K562 (cell line): ENCODE measurements around the gene SLC44A2. TPM values are rescaled to one million over a fixed set of nuclear protein-coding genes. Genes with fewer than 3 reads are reported as not detected.
A peak's percentile ranks its signal among the peaks of the same experiment; 100 is the strongest.

Experiments
- CEBPG ChIP-seq, 3 experiments: fragments of 200-800 bp in 1 of 3; sonication (Bioruptor generic) in 1 of 3; sonication (generic) in 1 of 3; formaldehyde crosslinking in 1 of 3; IDR thresholded peaks in 2 of 3; conservative IDR thresholded peaks in 1 of 3; 2 replicates each; pipeline versions ENCODE4 v1.6.1 to v1.8.0; 2016 to 2022; ENCODE audit warnings: missing compliant biosample characterization in 2 of 3, missing genetic modification characterization in 2 of 3, mild to moderate bottlenecking in 1 of 3, missing genetic modification reagents in 1 of 3
- CHD4 ChIP-seq: fragments of 200-600 bp; sonication (generic); IDR thresholded peaks from 3 replicates; pipeline ENCODE4 v1.6.1; 2012; ENCODE audit warnings: low read depth, mild to moderate bottlenecking, mixed read lengths, low read length, inconsistent platforms; ENCODE audit not compliant: insufficient read depth, insufficient replicate concordance, poor library complexity, severe bottlenecking
- MYC ChIP-seq, 2 experiments: fragments of 250-450 bp in 1 of 2; sonication (Bioruptor Pico) in 1 of 2; IDR thresholded peaks; 2 replicates each; pipeline versions ENCODE4 v1.5.1 to v1.6.1; 2012 to 2021; ENCODE audit warnings: low read depth in 2 of 2, borderline replicate concordance in 1 of 2, improper control_type of control experiment in 1 of 2, low read length in 1 of 2, mild to moderate bottlenecking in 1 of 2, moderate library complexity in 1 of 2
- PBX2 ChIP-seq, 2 experiments: IDR thresholded peaks in 1 of 2; conservative IDR thresholded peaks in 1 of 2; 2 replicates each; pipeline ENCODE4 v1.6.1; 2016; ENCODE audit warnings: low read depth in 2 of 2, mild to moderate bottlenecking in 1 of 2, missing compliant biosample characterization in 1 of 2, missing genetic modification characterization in 1 of 2, moderate library complexity in 1 of 2
- POLR2B ChIP-seq: fragments of 450-650 bp; IDR thresholded peaks from 2 replicates; pipeline ENCODE4 v1.6.1; 2018; ENCODE audit warnings: low read depth; ENCODE audit not compliant: partially characterized antibody
- TRIM28 ChIP-seq: fragments of 450-650 bp; IDR thresholded peaks from 2 replicates; pipeline ENCODE4 v1.6.1; 2017
- USF1 ChIP-seq: sonication (generic); formaldehyde crosslinking; IDR thresholded peaks from 2 replicates; pipeline ENCODE4 v1.9.0; 2022; ENCODE audit warnings: mild to moderate bottlenecking, missing genetic modification reagents
- ZBTB40 ChIP-seq, 2 experiments: fragments of 450-650 bp in 1 of 2; sonication (generic) in 1 of 2; formaldehyde crosslinking in 1 of 2; IDR thresholded peaks; 2 replicates each; pipeline versions ENCODE4 v1.7.1 to v1.9.0; 2016 to 2022; ENCODE audit warnings: inconsistent platforms in 1 of 2, mild to moderate bottlenecking in 1 of 2, missing genetic modification reagents in 1 of 2
- ZNF507 ChIP-seq: conservative IDR thresholded peaks from 2 replicates; pipeline ENCODE4 v1.6.1; 2017; ENCODE audit warnings: missing genetic modification characterization, missing compliant biosample characterization
- polyA plus RNA-seq, 8 experiments: library from polyadenylated mRNA; depleted of rRNA in 4 of 8; stranded (reverse) in 5 of 8; unstranded in 3 of 8; fragments of >200 nt; fragmentation: Nextera tagmentation in 2 of 8; fragmentation: Illumina TruSeq in 1 of 8; extraction: Ambion mirVana in 2 of 8; extraction: Trizol in 1 of 8; gene quantifications; 2 replicates each; pipeline versions ENCODE4 v1.2.1 to v1.2.3, GENCODE V29; 2011 to 2014; ENCODE audit warnings: inconsistent platforms in 1 of 8, missing spikeins in 1 of 8
- total RNA-seq, 7 experiments: library from RNA; depleted of rRNA in 6 of 7; stranded (reverse); fragments of >200 nt in 6 of 7; fragmentation: Illumina TruSeq in 2 of 7; extraction: Trizol in 2 of 7; gene quantifications; 2 replicates each; pipeline versions ENCODE4 v1.2.1 to v1.2.3, GENCODE V29; 2011 to 2021; ENCODE audit warnings: low replicate concordance in 1 of 7

The SLC44A2 gene
- total and polyA plus RNA-seq, 9 of the 15 experiments (the other 6 are each of a cell fraction or from before 2014, with no cell fraction given), result 1.1 to 34.2 (median 8.1) TPM

DNA sequence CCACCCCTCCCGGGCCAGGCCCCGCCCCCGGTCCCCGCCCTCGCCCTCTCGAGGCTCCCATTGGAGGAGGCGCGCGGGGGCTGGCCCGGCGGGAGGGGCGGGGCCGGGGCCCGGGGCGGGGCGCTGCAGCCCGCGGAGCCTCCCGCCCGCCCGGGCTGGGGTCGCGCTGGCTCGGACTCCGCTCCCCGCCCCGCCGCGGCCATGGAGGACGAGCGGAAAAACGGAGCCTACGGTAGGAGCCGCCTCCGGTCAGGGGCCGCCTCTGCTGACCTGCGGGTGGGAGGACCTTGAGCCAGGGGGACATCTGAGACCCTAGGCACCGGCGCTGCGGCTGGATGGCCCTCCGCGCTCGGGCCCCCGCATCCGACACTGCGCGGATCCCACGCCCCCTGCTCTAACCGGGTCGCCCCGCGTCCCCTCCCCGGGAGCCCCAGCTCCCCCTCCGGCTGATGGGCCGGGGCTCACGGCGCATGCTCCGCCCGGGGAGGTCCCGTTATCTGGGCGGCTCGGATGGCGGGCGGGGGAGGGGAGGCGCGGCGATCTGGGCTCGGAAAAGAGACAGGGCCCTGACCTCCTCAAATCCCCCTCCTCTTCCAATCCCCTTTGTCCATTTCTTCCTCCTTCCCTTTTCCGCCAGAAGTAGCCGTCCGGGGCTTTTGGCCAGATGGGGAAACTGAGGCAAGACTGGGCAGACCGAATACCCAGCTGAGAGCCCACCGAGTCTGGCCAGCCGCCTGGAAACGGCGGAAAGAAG lies 22.8 kb upstream of the SLC44A2 start (continued):
- TF ChIP-seq POLR2B, result peak; percentile 32
- 0 out of 2 replicates have a peak, but pooled peaks have one; percentile 52 for TF ChIP-seq ZBTB40 (IDR thresholded peaks at IDR 0.05)
- no peak for TF ChIP-seq ZBTB40 (CRISPR knock-in tag; IDR thresholded peaks at IDR 0.05)
- TF ChIP-seq MYC (IDR thresholded peaks at IDR 0.05; ENCODE audit: low read depth, low read length), result peak; percentile 12; the same call in 1 of the 2 replicates
- TF ChIP-seq MYC (CRISPR knock-in tag; IDR thresholded peaks at IDR 0.05; ENCODE audit: borderline replicate concordance, low read depth), result no peak
- no peak for TF ChIP-seq PBX2 (CRISPR knock-in tag; IDR thresholded peaks at IDR 0.05; ENCODE audit: low read depth)
- no peak for TF ChIP-seq PBX2 (tag; conservative IDR thresholded peaks at IDR 0.05; ENCODE audit: low read depth)
- no peak for TF ChIP-seq CEBPG (CRISPR knock-in tag; IDR thresholded peaks at IDR 0.05)
- no peak for TF ChIP-seq CEBPG (tag; conservative IDR thresholded peaks at IDR 0.05 in 1 of 2, IDR thresholded peaks at IDR 0.05 in 1 of 2)
- no peak for TF ChIP-seq TRIM28
- TF ChIP-seq USF1 (CRISPR knock-in tag), result no peak
- TF ChIP-seq ZNF507, result no peak
- TF ChIP-seq CHD4, result peak; percentile 46
